ENCODE measurements around the gene CHCHD10.
"Not testable (repeated sequence)": the region's sequence is repeated elsewhere in the genome, so short reads cannot be mapped to it uniquely, and the experiment has no call there.

CHCHD10 gene

GRCh38 chr22:23737696-23738095, 30.1 kb downstream of the CHCHD10 start:
- no peak overlapping the region for H3K27ac ChIP-seq (ENCODE audit: low read length)
- no peaks in the 10 kb centered on the region for H3K9me3 ChIP-seq (ENCODE audit: control insufficient read depth, low read depth, low read length)
- H3K27me3 ChIP-seq (ENCODE audit: control insufficient read depth, insufficient read depth, low read length): no peaks in the 10 kb centered on the region
- no peaks in the 10 kb centered on the region for H3K4me1 ChIP-seq (ENCODE audit: control insufficient read depth, low read depth, low read length)
- H3K36me3 ChIP-seq (ENCODE audit: control insufficient read depth, low read depth, low read length): no peaks in the 10 kb centered on the region
- H3K4me3 ChIP-seq (ENCODE audit: low read length): no peak overlapping the region
- no peak overlapping the region for H3K9ac ChIP-seq (ENCODE audit: low read length)

GRCh38 chr22:23728108-23728507, 39.7 kb downstream of the CHCHD10 start:
- not testable (repeated sequence) for H3K36me3 ChIP-seq (ENCODE audit: control insufficient read depth, low read depth, low read length); H3K4me3 ChIP-seq (ENCODE audit: low read length); H3K9me3 ChIP-seq (ENCODE audit: control insufficient read depth, low read depth, low read length); H3K9ac ChIP-seq (ENCODE audit: low read length); H3K4me1 ChIP-seq (ENCODE audit: control insufficient read depth, low read depth, low read length); H3K27me3 ChIP-seq (ENCODE audit: control insufficient read depth, insufficient read depth, low read length); H3K27ac ChIP-seq (ENCODE audit: low read length)

- H3K4me3 ChIP-seq (ENCODE audit: low read length): no peak overlapping the region
- no peaks in the 10 kb centered on the region for H3K9me3 ChIP-seq (ENCODE audit: control insufficient read depth, low read depth, low read length)
- H3K4me1 ChIP-seq (ENCODE audit: control insufficient read depth, low read depth, low read length): no peaks in the 10 kb centered on the region
- H3K27ac ChIP-seq (ENCODE audit: low read length): no peak overlapping the region
- no peak overlapping the region for H3K9ac ChIP-seq (ENCODE audit: low read length)
- no peaks in the 10 kb centered on the region for H3K27me3 ChIP-seq (ENCODE audit: control insufficient read depth, insufficient read depth, low read length)
- no peaks in the 10 kb centered on the region for H3K36me3 ChIP-seq (ENCODE audit: control insufficient read depth, low read depth, low read length)
Measured at GRCh38 chr22:23722724-23723123, 45.0 kb downstream of the CHCHD10 start.

GRCh38 chr22:23722160-23722559, 45.6 kb downstream of the CHCHD10 start:
- Histone ChIP-seq H3K4me1 (ENCODE audit: control insufficient read depth, low read depth, low read length) (no peaks in the 10 kb centered on the region), H3K36me3 (ENCODE audit: control insufficient read depth, low read depth, low read length) (no peaks in the 10 kb centered on the region), H3K4me3 (ENCODE audit: low read length) (no peak overlapping the region), H3K9ac (ENCODE audit: low read length) (no peak overlapping the region), H3K27me3 (ENCODE audit: control insufficient read depth, insufficient read depth, low read length) (no peaks in the 10 kb centered on the region), H3K27ac (ENCODE audit: low read length) (no peak overlapping the region), H3K9me3 (ENCODE audit: control insufficient read depth, low read depth, low read length) (no peaks in the 10 kb centered on the region)

GRCh38 chr22:23720855-23721254, 46.9 kb downstream of the CHCHD10 start:
- Histone ChIP-seq H3K9me3 (ENCODE audit: control insufficient read depth, low read depth, low read length) (no peaks in the 10 kb centered on the region), H3K9ac (ENCODE audit: low read length) (no peak overlapping the region), H3K27me3 (ENCODE audit: control insufficient read depth, insufficient read depth, low read length) (no peaks in the 10 kb centered on the region), H3K27ac (ENCODE audit: low read length) (no peak overlapping the region), H3K4me1 (ENCODE audit: control insufficient read depth, low read depth, low read length) (no peaks in the 10 kb centered on the region), H3K36me3 (ENCODE audit: control insufficient read depth, low read depth, low read length) (no peaks in the 10 kb centered on the region), H3K4me3 (ENCODE audit: low read length) (no peak overlapping the region)

GRCh38 chr22:23718371-23719165, 49.2 kb downstream of the CHCHD10 start:
- no peaks in the 10 kb centered on the region for H3K4me1 ChIP-seq (ENCODE audit: control insufficient read depth, low read depth, low read length)
- no peak overlapping the region for H3K9ac ChIP-seq (ENCODE audit: low read length)
- H3K4me3 ChIP-seq (ENCODE audit: low read length): no peak overlapping the region
- no peaks in the 10 kb centered on the region for H3K27me3 ChIP-seq (ENCODE audit: control insufficient read depth, insufficient read depth, low read length)
- H3K36me3 ChIP-seq (ENCODE audit: control insufficient read depth, low read depth, low read length): peaks cover 11% of the 10 kb centered on the region
- H3K27ac ChIP-seq (ENCODE audit: low read length): no peak overlapping the region
- no peaks in the 10 kb centered on the region for H3K9me3 ChIP-seq (ENCODE audit: control insufficient read depth, low read depth, low read length)

GRCh38 chr22:23716811-23717801, 50.7 kb downstream of the CHCHD10 start:
- H3K9ac ChIP-seq (ENCODE audit: low read length): peak overlapping the region; percentile 84
- no peaks in the 10 kb centered on the region for H3K9me3 ChIP-seq (ENCODE audit: control insufficient read depth, low read depth, low read length)
- H3K4me3 ChIP-seq (ENCODE audit: low read length): peak overlapping the region; percentile 85
- peaks cover 18% of the 10 kb centered on the region for H3K36me3 ChIP-seq (ENCODE audit: control insufficient read depth, low read depth, low read length)
- H3K4me1 ChIP-seq (ENCODE audit: control insufficient read depth, low read depth, low read length): no peaks in the 10 kb centered on the region
- H3K27ac ChIP-seq (ENCODE audit: low read length): no peak overlapping the region
- no peaks in the 10 kb centered on the region for H3K27me3 ChIP-seq (ENCODE audit: control insufficient read depth, insufficient read depth, low read length)
